ENCODE measurements around the gene NPR2. TPM values are rescaled to one million over a fixed set of nuclear protein-coding genes. Genes with fewer than 3 reads are reported as not detected.

NPR2 gene
- total RNA-seq, 1 experiment from 2014 or later, result 10.1 TPM

DNA sequence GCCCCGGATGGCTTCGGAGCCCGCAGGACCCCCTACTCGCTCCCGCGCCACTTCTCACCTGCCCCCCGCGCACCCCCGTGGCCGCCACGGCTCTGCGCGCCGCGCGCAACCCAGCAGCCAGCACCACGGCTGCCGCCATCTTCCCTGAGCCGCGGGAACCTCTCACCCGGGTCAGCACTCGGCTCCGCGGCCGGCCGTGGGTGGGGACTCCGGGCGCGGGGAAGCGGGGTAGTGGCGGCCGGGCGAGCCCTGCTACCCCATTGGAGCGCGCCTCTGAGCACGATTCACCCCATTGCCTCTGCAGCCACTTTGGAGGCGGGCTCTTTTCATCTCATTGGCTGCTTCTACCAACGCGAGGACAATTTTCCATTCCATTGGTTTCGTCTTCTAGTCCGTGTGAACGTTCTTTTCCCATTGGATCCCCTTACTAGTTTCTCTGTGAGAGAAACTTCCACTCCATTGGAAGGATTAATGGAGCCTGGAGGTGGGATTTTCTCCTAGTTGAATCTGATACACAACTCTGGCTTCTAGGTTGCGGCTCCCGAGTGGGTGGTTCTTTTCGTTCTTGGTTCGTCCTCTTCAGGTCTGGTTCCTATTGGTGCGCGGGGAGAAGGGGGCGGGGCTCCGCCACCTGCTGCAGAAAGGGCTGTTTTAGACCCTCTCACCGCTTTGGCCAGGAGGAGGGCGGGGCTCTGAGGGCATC, 23.6 kb downstream of the NPR2 start, which contains the start of gene HINT2 (continued):
- TF ChIP-seq, protein P1, sequence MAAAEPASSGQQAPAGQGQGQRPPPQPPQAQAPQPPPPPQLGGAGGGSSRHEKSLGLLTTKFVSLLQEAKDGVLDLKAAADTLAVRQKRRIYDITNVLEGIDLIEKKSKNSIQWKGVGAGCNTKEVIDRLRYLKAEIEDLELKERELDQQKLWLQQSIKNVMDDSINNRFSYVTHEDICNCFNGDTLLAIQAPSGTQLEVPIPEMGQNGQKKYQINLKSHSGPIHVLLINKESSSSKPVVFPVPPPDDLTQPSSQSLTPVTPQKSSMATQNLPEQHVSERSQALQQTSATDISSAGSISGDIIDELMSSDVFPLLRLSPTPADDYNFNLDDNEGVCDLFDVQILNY (CRISPR knock-in tag; IDR thresholded peaks at IDR 0.05), result peak; percentile 77; the same call in 1 of the 2 replicates
- no peak for TF ChIP-seq ATF1 (CRISPR knock-in tag; IDR thresholded peaks at IDR 0.05)
- no peak for TF ChIP-seq GABPB1 (CRISPR knock-in tag; IDR thresholded peaks at IDR 0.05)
- TF ChIP-seq EMX1 (CRISPR knock-in tag; IDR thresholded peaks at IDR 0.05), result no peak
- TF ChIP-seq ZBTB21 (CRISPR knock-in tag; IDR thresholded peaks at IDR 0.05; ENCODE audit: borderline replicate concordance), result peak; percentile 73; the same call in 1 of the 2 replicates
- no peak for TF ChIP-seq JUN (CRISPR knock-in tag; IDR thresholded peaks at IDR 0.05)
- TF ChIP-seq ZNF416 (CRISPR knock-in tag; IDR thresholded peaks at IDR 0.05), result no peak
- no peak for TF ChIP-seq SMAD3 (CRISPR knock-in tag; IDR thresholded peaks at IDR 0.05; ENCODE audit: borderline replicate concordance)
- no peak for TF ChIP-seq RORB (CRISPR knock-in tag; IDR thresholded peaks at IDR 0.05)
- no peak for TF ChIP-seq IRF2 (CRISPR knock-in tag; IDR thresholded peaks at IDR 0.05; ENCODE audit: borderline replicate concordance, low read depth)
- TF ChIP-seq NFE2L1 (CRISPR knock-in tag; IDR thresholded peaks at IDR 0.05), result no peak
- no peak for TF ChIP-seq ZNF138 (CRISPR knock-in tag; conservative IDR thresholded peaks at IDR 0.05)
- TF ChIP-seq ZNF423 (CRISPR knock-in tag; IDR thresholded peaks at IDR 0.05), result no peak
- no peak for TF ChIP-seq GTF2I (CRISPR knock-in tag; conservative IDR thresholded peaks at IDR 0.05)
- TF ChIP-seq MYBL2 (CRISPR knock-in tag; IDR thresholded peaks at IDR 0.05), result peak; percentile 18; the same call in 1 of the 2 replicates
- no peak for TF ChIP-seq ATF3 (CRISPR knock-in tag; conservative IDR thresholded peaks at IDR 0.05)
- no peak for TF ChIP-seq ZNF512 (CRISPR knock-in tag; IDR thresholded peaks at IDR 0.05; ENCODE audit: borderline replicate concordance)
- TF ChIP-seq TP53 (CRISPR knock-in tag; IDR thresholded peaks at IDR 0.05), result peak; percentile 74; the same call in 1 of the 2 replicates
- TF ChIP-seq ZNF263 (CRISPR knock-in tag; IDR thresholded peaks at IDR 0.05; ENCODE audit: low read depth), result no peak
- no peak for TF ChIP-seq GRHL2 (CRISPR knock-in tag; IDR thresholded peaks at IDR 0.05; ENCODE audit: insufficient replicate concordance, severe bottlenecking)
- no peak for TF ChIP-seq TEAD4 (CRISPR knock-in tag; IDR thresholded peaks at IDR 0.05)
- TF ChIP-seq RELA (CRISPR knock-in tag; IDR thresholded peaks at IDR 0.05; ENCODE audit: borderline replicate concordance), result no peak
- peak; percentile 56; the same call in 1 of the 2 replicates for TF ChIP-seq SP1 (CRISPR knock-in tag; conservative IDR thresholded peaks at IDR 0.05)
- no peak for TF ChIP-seq ELF4 (CRISPR knock-in tag; IDR thresholded peaks at IDR 0.05; ENCODE audit: low read depth)
- no peak; the same call in 1 of the 2 replicates for TF ChIP-seq CBFB (CRISPR knock-in tag; IDR thresholded peaks at IDR 0.05; ENCODE audit: low read depth)
- TF ChIP-seq CDX4 (CRISPR knock-in tag; IDR thresholded peaks at IDR 0.05; ENCODE audit: borderline replicate concordance), result no peak
- TF ChIP-seq ZNF317 (CRISPR knock-in tag; IDR thresholded peaks at IDR 0.05; ENCODE audit: borderline replicate concordance, low read depth), result no peak
- no peak for TF ChIP-seq ZNF671 (CRISPR knock-in tag; IDR thresholded peaks at IDR 0.05)
- no peak for TF ChIP-seq E2F4 (CRISPR knock-in tag; IDR thresholded peaks at IDR 0.05; ENCODE audit: borderline replicate concordance, low read depth)
- TF ChIP-seq ZNF281 (CRISPR knock-in tag; IDR thresholded peaks at IDR 0.05), result no peak
- no peak for TF ChIP-seq ZBTB43 (CRISPR knock-in tag; IDR thresholded peaks at IDR 0.05)

All from WTC11 (cell line).